HepG2 (cell line): ENCODE data around the gene IL17RA.

ENCODE experiments used
- BHLHE40 ChIP-seq: IDR thresholded peaks from 2 replicates; pipeline ENCODE4 v1.6.1; 2011; ENCODE audit warnings: low read length, improper control_type of control experiment
- YY1 ChIP-seq: IDR thresholded peaks from 2 replicates; pipeline ENCODE4 v1.6.1; 2011; ENCODE audit warnings: low read length, low read depth, moderate library complexity, mild to moderate bottlenecking; ENCODE audit not compliant: insufficient read depth, insufficient replicate concordance
- TF ChIP-seq, protein P1 (sequence below): sonication (generic); formaldehyde crosslinking; IDR thresholded peaks from 2 replicates; pipeline ENCODE4 v1.5.0; 2020; ENCODE audit warnings: mild to moderate bottlenecking, missing genetic modification reagents, borderline replicate concordance

DNA sequence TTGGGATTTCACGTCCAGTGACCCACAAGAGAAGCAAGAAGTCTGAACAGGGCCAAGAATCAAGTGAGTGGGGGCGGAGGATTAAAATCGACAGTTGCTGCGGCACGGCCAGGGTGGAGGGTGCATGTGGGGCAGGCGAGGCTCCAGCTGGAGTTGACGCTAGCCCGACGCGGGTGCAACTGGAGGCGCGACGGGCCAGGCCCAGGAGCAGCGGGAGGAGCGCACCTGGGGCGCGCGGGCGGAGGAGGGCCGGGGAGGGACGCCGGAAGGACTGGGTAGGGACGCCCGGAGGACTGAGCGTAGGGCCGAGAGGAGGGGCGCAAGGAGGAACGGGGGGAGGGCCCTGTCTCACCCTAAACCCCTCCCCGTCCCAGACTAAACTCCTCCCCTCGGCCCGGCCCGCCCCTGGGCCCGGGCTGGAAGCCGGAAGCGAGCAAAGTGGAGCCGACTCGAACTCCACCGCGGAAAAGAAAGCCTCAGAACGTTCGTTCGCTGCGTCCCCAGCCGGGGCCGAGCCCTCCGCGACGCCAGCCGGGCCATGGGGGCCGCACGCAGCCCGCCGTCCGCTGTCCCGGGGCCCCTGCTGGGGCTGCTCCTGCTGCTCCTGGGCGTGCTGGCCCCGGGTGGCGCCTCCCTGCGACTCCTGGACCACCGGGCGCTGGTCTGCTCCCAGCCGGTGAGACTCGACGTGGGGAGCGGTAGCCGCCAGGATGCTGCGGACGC, at the start of gene IL17RA:
- TF ChIP-seq BHLHE40 = no peak
- TF ChIP-seq YY1 = no peak
- TF ChIP-seq, protein P1, sequence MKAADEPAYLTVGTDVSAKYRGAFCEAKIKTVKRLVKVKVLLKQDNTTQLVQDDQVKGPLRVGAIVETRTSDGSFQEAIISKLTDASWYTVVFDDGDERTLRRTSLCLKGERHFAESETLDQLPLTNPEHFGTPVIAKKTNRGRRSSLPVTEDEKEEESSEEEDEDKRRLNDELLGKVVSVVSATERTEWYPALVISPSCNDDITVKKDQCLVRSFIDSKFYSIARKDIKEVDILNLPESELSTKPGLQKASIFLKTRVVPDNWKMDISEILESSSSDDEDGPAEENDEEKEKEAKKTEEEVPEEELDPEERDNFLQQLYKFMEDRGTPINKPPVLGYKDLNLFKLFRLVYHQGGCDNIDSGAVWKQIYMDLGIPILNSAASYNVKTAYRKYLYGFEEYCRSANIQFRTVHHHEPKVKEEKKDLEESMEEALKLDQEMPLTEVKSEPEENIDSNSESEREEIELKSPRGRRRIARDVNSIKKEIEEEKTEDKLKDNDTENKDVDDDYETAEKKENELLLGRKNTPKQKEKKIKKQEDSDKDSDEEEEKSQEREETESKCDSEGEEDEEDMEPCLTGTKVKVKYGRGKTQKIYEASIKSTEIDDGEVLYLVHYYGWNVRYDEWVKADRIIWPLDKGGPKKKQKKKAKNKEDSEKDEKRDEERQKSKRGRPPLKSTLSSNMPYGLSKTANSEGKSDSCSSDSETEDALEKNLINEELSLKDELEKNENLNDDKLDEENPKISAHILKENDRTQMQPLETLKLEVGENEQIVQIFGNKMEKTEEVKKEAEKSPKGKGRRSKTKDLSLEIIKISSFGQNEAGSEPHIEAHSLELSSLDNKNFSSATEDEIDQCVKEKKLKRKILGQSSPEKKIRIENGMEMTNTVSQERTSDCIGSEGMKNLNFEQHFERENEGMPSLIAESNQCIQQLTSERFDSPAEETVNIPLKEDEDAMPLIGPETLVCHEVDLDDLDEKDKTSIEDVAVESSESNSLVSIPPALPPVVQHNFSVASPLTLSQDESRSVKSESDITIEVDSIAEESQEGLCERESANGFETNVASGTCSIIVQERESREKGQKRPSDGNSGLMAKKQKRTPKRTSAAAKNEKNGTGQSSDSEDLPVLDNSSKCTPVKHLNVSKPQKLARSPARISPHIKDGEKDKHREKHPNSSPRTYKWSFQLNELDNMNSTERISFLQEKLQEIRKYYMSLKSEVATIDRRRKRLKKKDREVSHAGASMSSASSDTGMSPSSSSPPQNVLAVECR (CRISPR knock-in tag) = peak; percentile 68; the same call in 1 of the 2 replicates
